Calu3 (cell line): Measurements from ENCODE around the gene WDR35. TPM values are rescaled to one million over a fixed set of nuclear protein-coding genes. Genes with fewer than 3 reads are reported as not detected.

Experiments
- BruUV-seq: library from RNA; stranded (reverse); fragments of 400-500 nt; replicated peaks from 2 replicates; lab custom pipeline; 2021; lab: Mats Ljungman, UMichigan
- CTCF ChIA-PET: fragments of 300-600 bp; sonication (Branson Sonifier 250); formaldehyde crosslinking; loops from one replicate; lab custom pipeline; 2022; ENCODE audit warnings: antibody characterized with exemption; lab: Charles Lee
- DNase-seq: peaks from one replicate; pipeline ENCODE4 v3.0.0; 2022
- H3K27ac Mint-ChIP-seq: one replicate; pipeline ENCODE4 v1.8.0; 2022; ENCODE audit warnings: mixed read lengths; ENCODE audit not compliant: unreplicated experiment
- H3K27me3 Mint-ChIP-seq: one replicate; pipeline ENCODE4 v1.8.0; 2022; ENCODE audit warnings: mixed read lengths; ENCODE audit not compliant: unreplicated experiment
- H3K36me3 Mint-ChIP-seq: one replicate; pipeline ENCODE4 v1.8.0; 2022; ENCODE audit warnings: mild to moderate bottlenecking, moderate library complexity, mixed read lengths; ENCODE audit not compliant: insufficient read depth, unreplicated experiment
- H3K4me1 Mint-ChIP-seq: one replicate; pipeline ENCODE4 v1.8.0; 2022; ENCODE audit warnings: mild to moderate bottlenecking, low read depth, mixed read lengths; ENCODE audit not compliant: unreplicated experiment
- H3K4me3 Mint-ChIP-seq: one replicate; pipeline ENCODE4 v1.8.0; 2022; ENCODE audit warnings: mild to moderate bottlenecking, low read depth, moderate library complexity, mixed read lengths; ENCODE audit not compliant: unreplicated experiment
- H3K9me3 Mint-ChIP-seq: one replicate; pipeline ENCODE4 v1.8.0; 2022; ENCODE audit warnings: low read depth, mixed read lengths; ENCODE audit not compliant: unreplicated experiment
- CTCF ChIP-seq: fragments of 200-600 bp; IDR thresholded peaks from one replicate; pipeline ENCODE4 v1.8.0; 2022; ENCODE audit warnings: antibody characterized with exemption; ENCODE audit not compliant: unreplicated experiment
- intact Hi-C: fragments of 100-400 bp; cut with micrococcal nuclease; formaldehyde crosslinking; loops from one replicate; pipeline ENCODE4 v1.10.0; 2022; ENCODE audit not compliant: unreplicated experiment
- total RNA-seq: library from RNA; stranded (reverse); gene quantifications from 2 replicates; pipeline ENCODE4 v1.2.3, GENCODE V29; 2022

The WDR35 gene
- total RNA-seq, 1 experiment from 2014 or later = 9.8 TPM

DNA sequence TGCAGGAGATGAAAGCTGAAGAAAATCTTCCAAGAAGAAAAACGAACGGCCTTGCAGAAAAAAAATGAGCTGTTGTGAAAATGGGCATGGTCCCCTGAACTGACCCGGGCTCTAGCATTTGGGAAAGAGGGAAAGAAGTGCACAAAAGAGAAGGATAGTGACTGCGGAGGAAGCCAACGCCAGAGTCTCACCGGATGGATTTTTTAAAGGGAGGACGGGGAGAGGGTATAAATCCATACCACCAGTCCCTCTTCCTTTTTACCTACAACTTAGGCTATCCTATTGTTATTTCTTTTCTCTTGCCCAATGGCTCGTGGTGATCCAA lies 601 bp downstream of the WDR35 start:
- intact Hi-C loops = loop anchor here (2.0 kb wide), 1 partner anchor 27 kb away; no protein-coding TSS in a partner anchor
- Mint-ChIP-seq H3K27ac (peak overlapping the region; percentile 76), H3K36me3 (peaks cover 24% of the 10 kb centered on the region), H3K9me3 (no peaks in the 10 kb centered on the region), H3K27me3 (no peaks in the 10 kb centered on the region), H3K4me1 (peaks cover 10% of the 10 kb centered on the region), H3K4me3 (peak overlapping the region; percentile 94)
- CTCF ChIA-PET = interaction anchor here (0.6 to 1.2 kb wide), 2 partner anchors 26 to 645 kb away, joined by 3 to 6 read pairs; no protein-coding TSS in a partner anchor
- no peak for DNase-seq
- TF ChIP-seq CTCF = no peak
- no TSS peak for BruUV-seq

GRCh38 chr2:19988600-19988999 lies 1.3 kb downstream of the WDR35 start:
- no peak for DNase-seq
- no peaks in the 10 kb centered on the region for H3K9me3 Mint-ChIP-seq

DNA sequence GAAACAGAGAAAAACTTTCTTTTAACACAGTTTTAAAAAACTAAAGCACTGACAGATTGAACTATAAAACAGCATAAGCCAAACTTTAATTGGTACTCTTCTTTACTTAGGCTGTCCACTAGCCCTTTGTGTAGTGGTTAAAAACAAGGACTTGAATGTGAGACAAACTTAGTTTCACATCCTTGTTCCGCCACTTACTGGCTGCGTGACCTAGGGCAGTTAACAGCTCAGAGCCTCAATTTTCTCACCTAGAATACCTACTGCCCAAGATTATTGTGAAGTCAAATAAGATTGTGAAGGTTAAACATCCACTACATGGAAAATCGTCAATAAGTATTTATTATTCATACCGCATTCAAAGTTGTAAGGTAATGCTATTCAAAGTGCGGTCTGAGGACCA lies 2.0 kb downstream of the WDR35 start:
- peaks cover 15% of the 10 kb centered on the region for H3K4me1 Mint-ChIP-seq
- no peak for TF ChIP-seq CTCF
- H3K4me3 Mint-ChIP-seq = no peak overlapping the region
- no peak overlapping the region for H3K27ac Mint-ChIP-seq
- H3K36me3 Mint-ChIP-seq = peaks cover 28% of the 10 kb centered on the region
- CTCF ChIA-PET = interaction anchor here (0.6 kb wide), 1 partner anchor 119 kb away, joined by 4 read pairs; no protein-coding TSS in a partner anchor
- intact Hi-C loops = loop anchor here (2.0 kb wide), 1 partner anchor 25 kb away; no protein-coding TSS in a partner anchor
- BruUV-seq = no TSS peak
- no peaks in the 10 kb centered on the region for H3K27me3 Mint-ChIP-seq
- H3K9me3 Mint-ChIP-seq = no peaks in the 10 kb centered on the region
- no peak for DNase-seq

More at GRCh38 chr2:19988600-19988999, 1.3 kb downstream of the WDR35 start:
- intact Hi-C loops = loop anchor here (2.0 kb wide), 1 partner anchor 26 kb away; no protein-coding TSS in a partner anchor
- no peak for TF ChIP-seq CTCF
- TSS peak; percentile 42 for BruUV-seq
- no peaks in the 10 kb centered on the region for H3K27me3 Mint-ChIP-seq
- H3K4me3 Mint-ChIP-seq = peak overlapping the region; percentile 94
- peaks cover 24% of the 10 kb centered on the region for H3K36me3 Mint-ChIP-seq
- CTCF ChIA-PET = no interaction called here
- peaks cover 10% of the 10 kb centered on the region for H3K4me1 Mint-ChIP-seq
- no peak overlapping the region for H3K27ac Mint-ChIP-seq

- Mint-ChIP-seq H3K27me3 (no peaks in the 10 kb centered on the region), H3K36me3 (peaks cover 11% of the 10 kb centered on the region), H3K4me1 (peaks cover 7% of the 10 kb centered on the region), H3K4me3 (no peak overlapping the region), H3K9me3 (no peaks in the 10 kb centered on the region), H3K27ac (no peak overlapping the region)
- CTCF ChIA-PET = no interaction called here
- BruUV-seq = no TSS peak
- no peak for TF ChIP-seq CTCF
- intact Hi-C loops = no loop called here
- no peak for DNase-seq
Measured at GRCh38 chr2:19982268-19982667, 7.6 kb downstream of the WDR35 start.
